HCT116 (cell line): ENCODE results near the gene LHFPL4. TPM values are rescaled to one million over a fixed set of nuclear protein-coding genes. Genes with fewer than 3 reads are reported as not detected.

ENCODE experiments used
- ATAC-seq: fragments of 200-7000 bp; cut with Tn5 transposase; 2 replicates; pipeline ENCODE4 v1.9.1; 2020; ENCODE audit warnings: mild to moderate bottlenecking, moderate library complexity
- BruUV-seq: library from RNA; stranded (reverse); fragments of 400-500 nt; replicated peaks from 2 replicates; lab custom pipeline; 2021; lab: Mats Ljungman, UMichigan
- CTCF ChIA-PET: fragments of 300-600 bp; sonication (Branson Sonifier 250); formaldehyde crosslinking; loops from one replicate; lab custom pipeline; 2021; ENCODE audit warnings: antibody characterized with exemption; lab: Charles Lee
- POLR2A ChIA-PET: fragments of 300-600, 350-600 bp; sonication (Branson Sonifier 250); formaldehyde crosslinking; loops from one replicate; lab custom pipeline; 2021; ENCODE audit warnings: antibody characterized with exemption; lab: Charles Lee
- RAD21 ChIA-PET, 2 experiments: fragments of 300-600 bp; sonication (Branson Sonifier 250); formaldehyde crosslinking; loops; one replicate each; lab custom pipeline; 2023; ENCODE audit warnings: low total read pairs in 2 of 2; ENCODE audit not compliant: uncharacterized antibody in 2 of 2, unreplicated experiment in 2 of 2, low non-redundant PET in 1 of 2; lab: Charles Lee
- DNase-seq: peaks from one replicate; pipeline ENCODE4 v3.0.0-alpha.2; 2010; ENCODE audit warnings: low read depth, low spot score
- H2AFZ ChIP-seq: fragments of 200-600 bp; shearing (Covaris generic), sonication (generic); 2 replicates; pipeline ENCODE4 v1.6.1; 2017; ENCODE audit warnings: low read depth, mixed run types, mixed read lengths, antibody characterized with exemption, low read length; ENCODE audit not compliant: poor library complexity, severe bottlenecking
- H3K27ac ChIP-seq: 2 replicates; pipeline ENCODE4 v1.5.1; 2012; ENCODE audit warnings: low read depth, low read length
- H3K27me3 ChIP-seq: fragments of 200-600 bp; sonication (generic); 2 replicates; pipeline ENCODE4 v1.6.1; 2016; ENCODE audit warnings: mixed run types, low read length, mixed read lengths; ENCODE audit not compliant: insufficient read depth
- H3K36me3 ChIP-seq, 2 experiments: fragments of 200-500 bp in 1 of 2; fragments of 200-600 bp in 1 of 2; sonication (Bioruptor generic) in 1 of 2; sonication (generic) in 1 of 2; 2 replicates each; pipeline versions ENCODE4 v1.5.1 to v1.6.1; 2014 to 2016; ENCODE audit warnings: low read length in 2 of 2, inconsistent platforms in 1 of 2, mixed read lengths in 1 of 2, mixed run types in 1 of 2; ENCODE audit not compliant: insufficient read depth in 2 of 2, control insufficient read depth in 1 of 2
- H3K4me1 ChIP-seq, 2 experiments: fragments of 200-600 bp in 1 of 2; sonication (generic) in 1 of 2; 2 replicates each; pipeline versions ENCODE4 v1.5.1 to v1.6.1; 2012 to 2017; ENCODE audit warnings: low read length in 2 of 2, inconsistent platforms in 1 of 2, mild to moderate bottlenecking in 1 of 2, mixed read lengths in 1 of 2, mixed run types in 1 of 2, moderate library complexity in 1 of 2; ENCODE audit not compliant: insufficient read depth in 2 of 2, control insufficient read depth in 1 of 2
- H3K4me2 ChIP-seq: fragments of 200-600 bp; sonication (generic); 2 replicates; pipeline ENCODE4 v1.6.1; 2017; ENCODE audit warnings: mixed run types, low read length, mixed read lengths
- H3K4me3 ChIP-seq, 2 experiments: fragments of 200-600 bp in 1 of 2; sonication (generic) in 1 of 2; replicated peaks in 1 of 2; 2 replicates each; pipeline ENCODE4 v1.5.1; 2011 to 2016; ENCODE audit warnings: low read length in 2 of 2, control low read depth in 1 of 2, low read depth in 1 of 2, mild to moderate bottlenecking in 1 of 2, mixed read lengths in 1 of 2, mixed run types in 1 of 2
- H3K79me2 ChIP-seq: fragments of 200-600 bp; sonication (generic); 2 replicates; pipeline ENCODE4 v1.6.1; 2017; ENCODE audit warnings: mild to moderate bottlenecking, mixed run types, low read length, moderate library complexity, mixed read lengths; ENCODE audit not compliant: insufficient read depth
- H3K9ac ChIP-seq: fragments of 200-600 bp; sonication (generic); 2 replicates; pipeline ENCODE4 v1.6.1; 2016; ENCODE audit warnings: low read length, mixed read lengths
- H3K9me2 ChIP-seq: fragments of 200-600 bp; sonication (generic), shearing (Covaris generic); 2 replicates; pipeline ENCODE4 v1.6.1; 2017; ENCODE audit warnings: mixed run types, mild to moderate bottlenecking, moderate library complexity; ENCODE audit not compliant: insufficient read depth
- H3K9me3 ChIP-seq, 2 experiments: fragments of 200-500 bp in 1 of 2; fragments of 200-600 bp in 1 of 2; sonication (Bioruptor generic) in 1 of 2; sonication (generic) in 1 of 2; 2 replicates each; pipeline ENCODE4 v1.6.1; 2014 to 2017; ENCODE audit warnings: low read length in 2 of 2, mixed read lengths in 2 of 2, inconsistent platforms in 1 of 2, low read depth in 1 of 2, mild to moderate bottlenecking in 1 of 2, mixed run types in 1 of 2, moderate library complexity in 1 of 2; ENCODE audit not compliant: control insufficient read depth in 1 of 2, insufficient read depth in 1 of 2
- H4K20me1 ChIP-seq: fragments of 200-600 bp; sonication (generic), shearing (Covaris generic); 2 replicates; pipeline ENCODE4 v1.6.1; 2017; ENCODE audit warnings: mixed run types, mild to moderate bottlenecking, moderate library complexity; ENCODE audit not compliant: insufficient read depth
- ATF3 ChIP-seq: IDR thresholded peaks from 2 replicates; pipeline ENCODE4 v1.6.1; 2012
- CBX3 ChIP-seq: IDR thresholded peaks from 2 replicates; pipeline ENCODE4 v1.6.1; 2012; ENCODE audit warnings: low read depth
- CEBPB ChIP-seq: IDR thresholded peaks from 2 replicates; pipeline ENCODE4 v1.6.1; 2012; ENCODE audit warnings: low read depth
- ELF1 ChIP-seq: IDR thresholded peaks from 2 replicates; pipeline ENCODE4 v1.6.1; 2012; ENCODE audit warnings: low read depth, borderline replicate concordance
- EZH2 ChIP-seq: fragments of 200-600 bp; sonication (generic); IDR thresholded peaks from 2 replicates; pipeline ENCODE4 v1.6.1; 2017; ENCODE audit warnings: antibody characterized with exemption, mixed run types
- EZH2phosphoT487 ChIP-seq: fragments of 200-600 bp; IDR thresholded peaks from 2 replicates; pipeline ENCODE4 v1.6.1; 2018; ENCODE audit warnings: antibody characterized with exemption, borderline replicate concordance
- FOSL1 ChIP-seq: IDR thresholded peaks from 2 replicates; pipeline ENCODE4 v1.6.1; 2012; ENCODE audit warnings: low read depth
- JUND ChIP-seq: IDR thresholded peaks from 2 replicates; pipeline ENCODE4 v1.6.1; 2012
- MAX ChIP-seq: IDR thresholded peaks from 2 replicates; pipeline ENCODE4 v1.6.1; 2012
- POLR2A ChIP-seq: IDR thresholded peaks from 2 replicates; pipeline ENCODE4 v1.7.0; 2011; ENCODE audit warnings: borderline replicate concordance; ENCODE audit not compliant: insufficient read depth, insufficient read length; ENCODE audit errors: extremely low read depth
- POLR2AphosphoS5 ChIP-seq: IDR thresholded peaks from 2 replicates; pipeline ENCODE4 v1.6.1; 2011; ENCODE audit warnings: mild to moderate bottlenecking, low read depth, low read length, moderate library complexity
- REST ChIP-seq: IDR thresholded peaks from 2 replicates; pipeline ENCODE4 v1.6.1; 2012; ENCODE audit warnings: low read depth
- SIN3A ChIP-seq: IDR thresholded peaks from 2 replicates; pipeline ENCODE4 v1.6.1; 2012; ENCODE audit warnings: low read depth
- SP1 ChIP-seq: IDR thresholded peaks from 2 replicates; pipeline ENCODE4 v1.6.1; 2012; ENCODE audit warnings: low read depth
- SRF ChIP-seq: IDR thresholded peaks from 2 replicates; pipeline ENCODE4 v1.6.1; 2012; ENCODE audit warnings: low read depth
- YY1 ChIP-seq: IDR thresholded peaks from 2 replicates; pipeline ENCODE4 v1.6.1; 2011; ENCODE audit warnings: low read length, low read depth, moderate library complexity, mild to moderate bottlenecking; ENCODE audit not compliant: insufficient replicate concordance; ENCODE audit errors: extremely low read depth
- ZBTB33 ChIP-seq: IDR thresholded peaks from 2 replicates; pipeline ENCODE4 v1.6.1; 2011; ENCODE audit warnings: mild to moderate bottlenecking, low read length, moderate library complexity; ENCODE audit not compliant: insufficient replicate concordance; ENCODE audit errors: extremely low read depth
- ZFX ChIP-seq: fragments of 450-650 bp; IDR thresholded peaks from 2 replicates; pipeline ENCODE4 v1.6.1; 2017
- ZNF274 ChIP-seq: fragments of 200-500 bp; sonication (Bioruptor generic); IDR thresholded peaks from 2 replicates; pipeline ENCODE4 v1.6.1; 2014; ENCODE audit warnings: mild to moderate bottlenecking, low read depth, low read length, inconsistent platforms
- intact Hi-C: fragments of 100-400 bp; cut with micrococcal nuclease; formaldehyde crosslinking; loops from 2 replicates; pipeline ENCODE4 v1.10.0; 2022
- total RNA-seq: library from RNA; stranded (reverse); gene quantifications from one replicate; pipeline ENCODE4 v1.2.1, GENCODE V29; 2021; ENCODE audit not compliant: unreplicated experiment

LHFPL4 gene
- total RNA-seq, 1 experiment from 2014 or later, result not detected

- ChIA-PET POLR2A (no interaction called here), CTCF (no interaction called here), RAD21 (no interaction called here)
- H3K4me3 ChIP-seq, result no peak overlapping the region
- no TSS peak for BruUV-seq
- H3K4me1 ChIP-seq, result no peaks in the 10 kb centered on the region
- no peak for TF ChIP-seq REST
- TF ChIP-seq ELF1, result no peak
- no peak for TF ChIP-seq ZNF274
- TF ChIP-seq POLR2A, result no peak
- no peak for TF ChIP-seq ZBTB33
- no peak for TF ChIP-seq CEBPB
- no peak for TF ChIP-seq EZH2
- no peak for TF ChIP-seq FOSL1
- TF ChIP-seq ATF3, result no peak
- TF ChIP-seq MAX, result no peak
- TF ChIP-seq CBX3, result no peak
- no peak for TF ChIP-seq SRF
- TF ChIP-seq SIN3A, result no peak
- TF ChIP-seq EZH2phosphoT487, result no peak
- TF ChIP-seq YY1, result no peak
- TF ChIP-seq SP1, result no peak
- no peak for TF ChIP-seq POLR2AphosphoS5
- no peak for TF ChIP-seq ZFX
- no peak for TF ChIP-seq JUND
- H3K4me2 ChIP-seq, result no peak overlapping the region
- no peaks in the 10 kb centered on the region for H3K9me3 ChIP-seq
- no peak overlapping the region for H2AFZ ChIP-seq
- no peak for ATAC-seq
- no peaks in the 10 kb centered on the region for H3K9me2 ChIP-seq
- H3K27ac ChIP-seq, result no peak overlapping the region
- no peaks in the 10 kb centered on the region for H3K79me2 ChIP-seq
- DNase-seq, result no peak
- H4K20me1 ChIP-seq, result no peaks in the 10 kb centered on the region
- intact Hi-C loops, result no loop called here
- no peak overlapping the region for H3K9ac ChIP-seq
- no peaks in the 10 kb centered on the region for H3K36me3 ChIP-seq
- H3K27me3 ChIP-seq, result peaks cover 13% of the 10 kb centered on the region; the same call in 1 of the 2 replicates
These were observed 15.4 kb upstream of the LHFPL4 start for GRCh38 chr3:9569054-9569453.
